GM19467 (cell line): ENCODE data around the gene CLIP3.
"Not testable (repeated sequence)": the region's sequence is repeated elsewhere in the genome, so short reads cannot be mapped to it uniquely, and the experiment has no call there.

Experiments used
- ATAC-seq: cut with Tn5 transposase; IDR thresholded peaks from one replicate; pipeline ENCODE4 v1.9.1; 2021; ENCODE audit warnings: mild to moderate bottlenecking, moderate library complexity; ENCODE audit not compliant: unreplicated experiment

CLIP3 gene

GRCh38 chr19:36032251-36033104, at the start of gene CLIP3:
CLIP3 (minus strand) TSS chr19:36032873; CDS start chr19:36032357, 516 bp downstream.
- no peak for ATAC-seq

- no peak for ATAC-seq
Observed at GRCh38 chr19:36081894-36082293, 49.2 kb upstream of the CLIP3 start.

- ATAC-seq: no peak
Observed at GRCh38 chr19:36081385-36081784, 48.7 kb upstream of the CLIP3 start.

DNA sequence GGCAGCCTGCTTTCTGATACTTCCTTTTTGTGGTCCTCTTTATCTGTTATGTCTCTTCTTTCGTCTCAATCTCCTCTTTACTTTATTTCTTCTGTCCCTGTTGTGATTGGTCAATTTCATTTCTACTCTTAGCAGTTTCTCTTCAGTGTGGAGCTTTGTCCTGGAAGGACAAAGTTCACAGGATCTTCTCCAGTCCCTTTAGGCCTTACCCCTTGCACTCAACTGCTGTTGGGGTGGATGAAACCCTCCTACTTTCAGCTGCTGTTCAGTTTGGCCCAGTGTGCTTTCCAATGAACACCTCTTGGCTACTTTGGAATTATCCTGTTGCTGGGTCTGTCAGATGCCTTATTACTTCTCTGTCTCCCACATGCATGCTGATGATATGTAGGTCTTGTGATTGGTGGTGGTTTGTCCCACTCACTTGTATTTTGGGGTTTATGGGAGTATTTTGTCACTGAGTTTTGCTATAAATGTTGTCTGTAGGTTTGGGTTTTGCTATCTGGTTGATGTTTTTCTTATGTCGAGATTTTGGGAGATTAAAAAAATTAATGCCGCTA, 46.8 kb upstream of the CLIP3 start:
- ATAC-seq: no peak

DNA sequence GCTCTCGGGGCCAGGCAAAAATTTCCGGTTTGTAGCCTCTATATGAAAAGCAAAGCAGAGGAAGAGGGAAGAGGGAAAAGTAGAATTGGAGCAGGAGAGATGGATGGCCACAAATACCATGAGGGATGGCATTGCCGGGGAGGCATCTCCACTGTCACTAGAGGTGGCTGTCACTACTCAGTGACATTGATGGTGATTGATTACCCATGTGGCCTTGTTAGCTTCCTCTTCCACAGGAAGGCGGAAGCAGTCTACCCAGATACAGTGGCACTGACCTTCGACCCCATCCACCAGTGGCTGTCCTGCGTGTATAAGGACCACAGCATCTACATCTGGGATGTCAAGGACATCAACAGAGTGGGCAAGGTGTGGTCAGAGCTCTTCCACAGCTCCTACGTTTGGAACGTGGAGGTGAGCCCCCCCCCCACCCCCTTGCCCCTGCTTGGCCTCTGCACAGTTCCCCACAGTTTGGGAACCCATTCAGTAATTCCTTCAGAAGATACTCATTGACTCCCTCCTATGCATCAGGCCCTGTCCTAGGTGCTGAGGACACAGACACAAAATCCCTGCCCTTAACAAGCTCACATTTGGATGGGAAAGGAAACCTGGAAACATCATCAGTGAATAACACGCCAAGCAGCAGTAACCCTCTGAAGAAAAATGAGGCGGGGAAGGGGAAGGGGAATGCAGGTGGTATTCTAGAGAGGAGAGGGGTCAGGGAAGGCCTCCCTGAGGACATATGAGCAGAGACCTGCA, 40.6 kb upstream of the CLIP3 start:
- no peak for ATAC-seq

- ATAC-seq: no peak
Observed at GRCh38 chr19:36072081-36072480, 39.4 kb upstream of the CLIP3 start.

DNA sequence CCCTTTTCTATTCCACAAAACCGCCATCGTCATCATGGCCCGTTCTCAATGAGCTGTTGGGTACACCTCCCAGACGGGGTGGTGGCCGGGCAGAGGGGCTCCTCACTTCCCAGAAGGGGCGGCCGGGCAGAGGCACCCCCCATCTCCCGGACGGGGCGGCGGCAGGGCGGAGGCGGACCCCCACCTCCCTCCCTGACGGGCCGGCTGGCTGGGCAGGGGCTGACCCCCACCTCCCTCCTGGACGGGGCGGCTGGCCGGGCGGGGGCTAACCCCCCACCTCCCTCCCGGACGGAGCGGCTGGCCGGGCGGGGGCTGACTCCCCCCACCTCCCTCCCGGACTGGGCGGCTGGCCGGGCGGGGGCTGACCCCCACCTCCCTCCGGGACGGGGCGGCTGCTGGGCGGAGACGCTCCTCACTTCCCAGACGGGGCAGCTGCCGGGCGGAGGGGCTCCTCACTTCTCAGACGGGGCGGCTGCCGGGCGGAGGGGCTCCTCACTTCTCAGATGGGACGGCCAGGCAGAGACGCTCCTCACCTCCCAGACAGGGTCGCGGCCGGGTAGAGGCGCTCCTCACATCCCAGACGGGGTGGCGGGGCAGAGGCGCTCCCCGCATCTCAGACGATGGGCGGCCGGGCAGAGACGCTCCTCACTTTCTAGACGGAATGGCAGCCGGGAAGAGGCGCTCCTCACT, 36.3 kb upstream of the CLIP3 start:
- ATAC-seq: not testable (repeated sequence)

- ATAC-seq: no peak
Observed at GRCh38 chr19:36067681-36068080, 35.0 kb upstream of the CLIP3 start.

- ATAC-seq: no peak
Observed at GRCh38 chr19:36064826-36065225, 32.2 kb upstream of the CLIP3 start.

DNA sequence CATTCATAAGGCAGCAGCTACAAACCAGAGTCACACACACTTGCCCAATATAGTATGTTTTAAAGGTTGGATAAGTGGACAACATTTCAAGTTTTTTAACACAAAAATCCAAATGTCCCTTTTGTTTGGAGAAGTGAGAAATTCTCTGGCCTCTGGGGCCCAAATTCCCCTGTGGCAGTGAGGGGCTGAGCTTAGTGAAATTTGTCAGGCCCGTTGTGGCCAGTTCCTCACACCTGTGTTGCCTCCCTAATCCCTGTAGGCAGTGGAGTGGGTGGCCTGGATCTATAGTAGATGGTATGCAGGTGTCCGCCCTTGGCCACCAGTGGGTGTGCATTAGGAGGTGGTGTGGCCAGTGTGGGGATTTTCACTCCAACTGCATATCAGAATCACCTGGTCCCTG, 28.7 kb upstream of the CLIP3 start:
- ATAC-seq: no peak

- ATAC-seq: no peak
Observed at GRCh38 chr19:36060430-36060829, 27.8 kb upstream of the CLIP3 start.

GRCh38 chr19:36059180-36059910, 26.7 kb upstream of the CLIP3 start:
- ATAC-seq: no peak

GRCh38 chr19:36058481-36059179, 26.0 kb upstream of the CLIP3 start:
- ATAC-seq: no peak

- peak; percentile 68 for ATAC-seq
Observed at GRCh38 chr19:36054733-36055686, 22.3 kb upstream of the CLIP3 start, which contains the start of gene WDR62. WDR62 (plus strand) TSS chr19:36054897; CDS start chr19:36054972, 75 bp downstream.

GRCh38 chr19:36054119-36054732, 21.6 kb upstream of the CLIP3 start, which contains the start of gene THAP8:
THAP8 (minus strand) TSS chr19:36054285; CDS start chr19:36054217, 68 bp downstream.
- peak; percentile 75 for ATAC-seq

GRCh38 chr19:36051637-36052036, 19.0 kb upstream of the CLIP3 start:
- no peak for ATAC-seq

DNA sequence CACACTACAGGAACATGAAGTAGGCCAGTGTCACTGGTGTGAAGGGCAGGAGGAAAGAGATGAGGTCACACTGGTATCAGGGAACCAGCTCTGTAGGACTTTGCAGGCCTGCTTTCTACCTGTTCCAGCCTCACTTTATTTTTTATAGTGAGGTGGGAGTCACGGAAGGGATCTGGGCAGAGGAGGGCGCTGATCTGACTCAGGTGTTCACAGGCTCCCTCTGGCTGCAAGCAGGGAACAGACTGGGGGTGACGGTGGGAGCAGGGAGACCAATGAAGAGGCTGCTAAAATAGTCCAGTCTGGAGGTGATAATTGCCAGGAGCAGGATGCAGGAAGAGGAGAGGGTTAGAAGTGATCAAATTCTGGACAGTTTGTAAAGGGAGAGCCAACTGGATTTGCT, 18.6 kb upstream of the CLIP3 start:
- no peak for ATAC-seq

DNA sequence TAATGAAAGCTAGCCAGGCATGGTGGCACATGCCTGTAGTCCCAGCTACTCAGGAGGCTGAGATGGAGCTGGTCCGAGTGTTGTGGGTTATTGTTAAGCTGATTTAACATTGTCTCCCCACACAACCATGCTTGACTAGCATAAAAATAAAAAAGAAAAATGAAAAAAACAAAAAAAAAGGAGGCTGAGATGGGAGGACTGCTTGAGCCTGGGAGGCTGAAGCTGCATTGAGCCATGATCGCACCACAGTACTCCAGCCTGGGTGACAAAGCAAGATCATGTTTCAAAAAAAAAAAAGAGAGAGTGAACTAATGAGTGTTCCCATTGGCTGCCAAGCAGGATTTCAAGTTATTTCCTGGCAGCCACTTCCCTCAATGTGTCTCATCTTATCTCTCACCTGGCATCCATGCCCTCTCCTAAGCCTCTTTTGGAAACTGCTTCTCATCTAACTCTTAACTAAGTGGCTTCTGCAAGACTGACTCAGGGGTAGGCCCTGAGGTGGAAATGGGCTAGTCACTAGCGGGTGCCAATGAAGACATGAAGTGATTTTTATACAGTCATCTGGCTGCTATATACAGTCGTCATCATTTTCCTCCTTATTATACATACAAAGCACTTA, 16.5 kb upstream of the CLIP3 start:
- ATAC-seq: no peak
